Vagina (tissue), 2 donors: Measurements from ENCODE around the gene NGFR.

Experiments
- POLR2A ChIP-seq, 2 donors: fragments of 450-650 bp; IDR thresholded peaks; one replicate each; pipeline ENCODE4 v1.6.1; 2017; ENCODE audit warnings: antibody characterized with exemption in 2 of 2, mild to moderate bottlenecking in 2 of 2, moderate library complexity in 2 of 2
- TF ChIP-seq, protein P1 (sequence below), 3 experiments: fragments of 450-650 bp in 2 of 3; fragments of 200-600 bp in 1 of 3; sonication (generic) in 1 of 3; IDR thresholded peaks; one replicate each; pipeline ENCODE4 v1.5.1; 2017 to 2019; ENCODE audit warnings: antibody characterized with exemption in 3 of 3, mild to moderate bottlenecking in 2 of 3, moderate library complexity in 2 of 3

DNA sequence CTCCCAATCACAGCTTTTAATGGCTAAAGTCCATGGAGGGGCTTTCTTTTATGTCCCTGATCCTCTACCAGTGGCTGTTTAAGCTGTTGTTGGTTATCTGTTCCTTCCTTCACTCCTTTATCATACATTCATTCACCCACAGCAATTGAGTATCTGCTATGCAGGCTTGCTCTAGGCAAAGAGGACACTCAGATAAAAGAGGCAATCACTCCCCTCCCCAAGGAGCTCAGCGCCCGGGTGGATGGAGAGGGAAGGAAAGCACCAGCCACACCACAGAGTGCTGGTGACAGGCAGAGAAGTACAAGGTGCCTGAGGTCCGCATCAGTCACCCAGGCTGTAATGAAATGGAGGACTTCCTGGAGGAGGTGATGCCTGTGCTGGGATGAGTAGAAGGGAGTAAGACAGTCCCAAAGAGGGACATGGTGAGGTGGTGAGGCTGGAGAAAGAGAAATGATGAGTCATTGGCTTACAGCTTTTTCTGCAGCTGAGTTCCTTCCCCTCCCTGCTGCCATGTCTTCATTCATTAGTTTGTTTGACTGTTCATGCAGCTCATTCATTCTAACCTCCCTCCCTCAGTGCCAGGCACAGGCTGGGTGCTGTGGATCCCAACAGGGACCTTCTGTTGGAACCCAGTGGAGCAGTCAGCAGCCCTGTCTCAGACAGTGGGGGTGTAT is 12.8 kb upstream of the NGFR start:
- TF ChIP-seq, protein P1, sequence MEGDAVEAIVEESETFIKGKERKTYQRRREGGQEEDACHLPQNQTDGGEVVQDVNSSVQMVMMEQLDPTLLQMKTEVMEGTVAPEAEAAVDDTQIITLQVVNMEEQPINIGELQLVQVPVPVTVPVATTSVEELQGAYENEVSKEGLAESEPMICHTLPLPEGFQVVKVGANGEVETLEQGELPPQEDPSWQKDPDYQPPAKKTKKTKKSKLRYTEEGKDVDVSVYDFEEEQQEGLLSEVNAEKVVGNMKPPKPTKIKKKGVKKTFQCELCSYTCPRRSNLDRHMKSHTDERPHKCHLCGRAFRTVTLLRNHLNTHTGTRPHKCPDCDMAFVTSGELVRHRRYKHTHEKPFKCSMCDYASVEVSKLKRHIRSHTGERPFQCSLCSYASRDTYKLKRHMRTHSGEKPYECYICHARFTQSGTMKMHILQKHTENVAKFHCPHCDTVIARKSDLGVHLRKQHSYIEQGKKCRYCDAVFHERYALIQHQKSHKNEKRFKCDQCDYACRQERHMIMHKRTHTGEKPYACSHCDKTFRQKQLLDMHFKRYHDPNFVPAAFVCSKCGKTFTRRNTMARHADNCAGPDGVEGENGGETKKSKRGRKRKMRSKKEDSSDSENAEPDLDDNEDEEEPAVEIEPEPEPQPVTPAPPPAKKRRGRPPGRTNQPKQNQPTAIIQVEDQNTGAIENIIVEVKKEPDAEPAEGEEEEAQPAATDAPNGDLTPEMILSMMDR (IDR thresholded peaks at IDR 0.05) = no peak
- TF ChIP-seq POLR2A (IDR thresholded peaks at IDR 0.05) = no peak
